GM21526 (cell line): Measurements from ENCODE around the gene ANKRD24.
"Not testable (repeated sequence)": the region's sequence is repeated elsewhere in the genome, so short reads cannot be mapped to it uniquely, and the experiment has no call there.

ENCODE experiments used
- ATAC-seq: cut with Tn5 transposase; IDR thresholded peaks from one replicate; pipeline ENCODE4 v1.9.1; 2021; ENCODE audit warnings: moderate library complexity; ENCODE audit not compliant: unreplicated experiment, low FRiP score

The ANKRD24 gene

GRCh38 chr19:4264812-4265211 is 82.3 kb downstream of the ANKRD24 start:
- ATAC-seq: no peak

GRCh38 chr19:4266253-4267000 is 83.9 kb downstream of the ANKRD24 start:
- no peak for ATAC-seq

DNA sequence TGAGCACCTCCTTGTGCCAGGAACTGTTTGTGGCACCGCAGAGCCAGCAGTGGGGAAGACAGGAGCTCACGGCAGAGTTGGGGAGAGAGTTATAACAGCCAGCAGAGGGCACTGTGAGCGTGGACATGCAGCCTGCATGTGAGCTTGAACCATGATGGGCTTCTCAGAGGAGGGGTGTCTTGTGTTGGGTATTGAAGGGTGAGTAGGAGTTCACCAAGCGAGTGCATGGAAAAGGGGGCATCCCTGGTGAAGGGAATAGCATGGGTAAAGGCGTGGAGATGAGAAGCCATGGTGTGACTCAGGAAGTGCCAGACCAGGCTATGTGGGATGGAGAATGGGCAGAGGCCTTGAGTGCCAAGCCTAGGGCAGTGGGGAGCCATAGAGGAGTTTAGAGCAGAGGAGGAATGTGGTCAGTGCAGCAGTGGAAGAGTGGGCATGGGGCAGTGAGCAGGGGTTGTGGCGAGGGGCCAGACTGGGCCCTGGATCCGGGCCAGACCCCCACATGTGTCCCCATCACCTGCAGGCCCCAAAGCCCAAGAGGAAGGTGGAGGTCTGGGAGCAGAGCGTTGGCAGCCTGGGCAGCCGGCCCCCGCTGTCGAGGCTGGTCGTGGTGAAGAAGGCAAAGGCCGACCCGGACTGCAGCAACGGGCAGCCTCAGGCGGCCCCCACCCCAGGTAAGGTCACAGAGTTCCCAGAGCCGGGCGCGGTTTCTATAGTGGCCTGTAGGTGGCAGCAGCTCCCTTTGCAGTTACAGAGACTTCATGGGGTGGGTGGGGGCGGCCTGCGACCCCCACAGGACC is 84.8 kb downstream of the ANKRD24 start:
- ATAC-seq: no peak

GRCh38 chr19:4267901-4268815 is 85.7 kb downstream of the ANKRD24 start:
- ATAC-seq: no peak

DNA sequence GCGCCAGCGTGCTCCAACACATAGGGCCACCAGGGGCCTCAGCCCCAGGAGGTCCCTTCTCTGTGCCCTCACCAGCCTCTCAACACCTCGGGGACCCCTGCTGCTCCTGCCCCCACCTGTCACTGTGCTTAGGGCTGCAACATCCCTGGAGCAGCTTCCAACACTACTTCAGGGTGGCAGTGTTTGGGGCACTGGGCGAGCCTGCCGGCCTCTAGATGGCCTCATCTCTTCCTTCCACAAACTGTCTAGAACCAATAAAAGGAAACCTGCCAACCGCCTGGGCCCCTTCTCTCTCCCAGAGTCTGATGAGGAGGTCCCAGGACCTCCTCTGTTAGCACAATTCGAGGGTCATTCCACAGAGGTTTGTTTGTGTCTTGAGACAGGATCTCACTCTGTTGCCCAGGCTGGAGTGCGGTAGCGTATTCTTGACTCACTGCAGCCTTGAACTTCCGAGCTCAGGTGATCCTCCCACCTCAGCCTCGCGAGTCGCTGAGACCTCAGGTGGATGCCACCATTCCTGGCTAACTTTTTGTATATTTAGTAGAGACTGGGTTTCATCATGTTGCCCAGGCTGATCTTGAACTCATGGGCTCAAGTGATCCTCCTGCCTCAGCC is 86.4 kb downstream of the ANKRD24 start:
- no peak for ATAC-seq

GRCh38 chr19:4272894-4273293 is 90.4 kb downstream of the ANKRD24 start:
- ATAC-seq: no peak

DNA sequence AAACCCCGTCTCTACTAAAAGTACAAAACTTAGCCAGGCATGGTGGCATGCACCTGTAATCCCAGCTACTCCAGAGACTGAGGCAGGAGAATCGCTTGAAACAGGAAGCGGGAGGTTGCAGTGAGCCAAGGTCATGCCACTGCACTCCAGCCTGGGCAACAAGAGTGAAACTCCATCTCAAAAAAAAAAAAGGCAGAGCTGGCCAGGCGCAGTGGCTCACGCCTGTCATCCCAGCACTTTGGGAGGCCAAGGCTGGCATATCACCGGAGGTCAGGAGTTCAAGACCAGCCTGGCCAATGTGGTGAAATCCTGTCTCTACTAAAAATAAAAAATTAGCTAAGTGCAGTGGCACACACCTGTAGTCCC is 91.8 kb downstream of the ANKRD24 start:
- ATAC-seq: not testable (repeated sequence)
